Spinal cord (tissue), 10 donors: ENCODE data around the gene ARHGAP26. TPM values are rescaled to one million over a fixed set of nuclear protein-coding genes. Genes with fewer than 3 reads are reported as not detected.

Source experiments
- DNase-seq, 6 donors: peaks; one replicate each; pipeline versions ENCODE4 v3.0.0 to v3.0.0-alpha.2; 2013 to 2015; ENCODE audit warnings: low spot score in 6 of 6, low read depth in 4 of 6
- H3K27ac ChIP-seq: one replicate; pipeline ENCODE4 v1.5.1; 2013; ENCODE audit warnings: low read depth, low read length, control low read depth
- H3K27me3 ChIP-seq: one replicate; pipeline ENCODE4 v1.6.1; 2013; ENCODE audit warnings: low read length; ENCODE audit not compliant: control insufficient read depth, insufficient read depth
- H3K36me3 ChIP-seq: one replicate; pipeline ENCODE4 v1.6.1; 2013; ENCODE audit warnings: low read length; ENCODE audit not compliant: control insufficient read depth, insufficient read depth
- H3K4me1 ChIP-seq: one replicate; pipeline ENCODE4 v1.6.1; 2013; ENCODE audit warnings: low read length; ENCODE audit not compliant: control insufficient read depth, insufficient read depth
- H3K4me3 ChIP-seq: one replicate; pipeline ENCODE4 v1.5.1; 2013; ENCODE audit warnings: low read depth, low read length, control low read depth
- H3K9me3 ChIP-seq: one replicate; pipeline ENCODE4 v1.6.1; 2013; ENCODE audit warnings: low read length; ENCODE audit not compliant: control insufficient read depth, insufficient read depth
- WGBS: methylation state at CpG from one replicate; pipeline ENCODE4 v1.1.5; 2013; ENCODE audit warnings: missing lambda C conversion rate; ENCODE audit not compliant: insufficient coverage; 5-methylcytosine and 5-hydroxymethylcytosine counted together
- polyA plus RNA-seq, 2 donors: library from polyadenylated mRNA; unstranded; fragments of 120-200 nt; gene quantifications; one replicate each; pipeline ENCODE4 v1.2.1, GENCODE V29; 2013; ENCODE audit not compliant: insufficient read length in 2 of 2
- total RNA-seq, 2 donors: library from RNA; depleted of rRNA in 1 of 2; stranded (reverse); fragments of 120-200 nt in 1 of 2; fragments of >200 nt in 1 of 2; gene quantifications; one replicate each; pipeline versions ENCODE4 v1.2.3 to v1.2.4, GENCODE V29; 2013 to 2014
- donor health status: healthy.

The ARHGAP26 gene
- total and polyA plus RNA-seq, 4 donors = 21.9 to 39.7 (median 22.4) TPM

DNA sequence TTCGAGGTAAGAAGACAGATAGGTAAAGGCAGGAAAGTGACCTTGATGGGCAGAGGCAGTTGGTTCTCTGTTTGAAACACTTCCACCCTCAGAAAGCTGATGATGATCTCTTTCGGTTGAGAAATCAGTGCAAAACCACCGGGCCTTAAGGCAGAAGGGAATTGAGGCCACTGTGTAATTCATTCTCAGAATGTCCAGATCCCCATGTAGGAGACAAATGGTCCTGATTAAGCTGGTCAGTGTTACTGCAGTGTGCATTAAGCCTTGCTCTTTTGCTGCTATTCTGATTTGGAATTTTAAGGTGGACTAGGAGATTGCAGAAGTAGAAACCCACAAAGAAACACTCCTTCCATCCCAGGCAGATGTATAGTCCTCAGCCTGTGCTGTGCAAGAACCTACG lies 255.2 kb downstream of the ARHGAP26 start:
- Histone ChIP-seq H3K4me1 (peaks cover 17% of the 10 kb centered on the region), H3K36me3 (no peaks in the 10 kb centered on the region), H3K4me3 (no peak overlapping the region), H3K27me3 (no peaks in the 10 kb centered on the region), H3K9me3 (no peaks in the 10 kb centered on the region), H3K27ac (peak overlapping the region; percentile 8)
- peak in 1 of 6 donors; percentile 56 for DNase-seq
- WGBS = 32% methylated on average over 4 of the region's 4 CpGs

DNA sequence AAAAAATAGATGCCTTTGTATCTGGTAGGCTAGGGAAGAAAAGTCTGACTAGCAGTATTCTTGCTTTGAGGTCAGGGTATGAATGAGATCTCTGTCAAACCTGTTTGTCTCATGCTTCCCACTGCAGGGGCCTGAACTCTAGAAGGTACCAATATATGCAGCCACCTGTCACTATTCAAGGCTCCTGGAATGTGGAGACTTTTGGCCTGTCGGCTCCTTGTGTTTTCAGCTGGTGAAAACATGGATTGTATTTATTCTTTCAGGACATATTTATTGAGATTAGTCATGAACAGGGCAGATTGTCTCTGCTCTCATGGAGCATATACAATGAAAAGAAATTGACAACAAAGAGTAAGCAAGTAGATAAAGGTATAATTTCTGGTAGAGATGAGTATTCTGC lies 255.8 kb downstream of the ARHGAP26 start:
- no peak for DNase-seq
- Histone ChIP-seq H3K27ac (no peak overlapping the region), H3K4me3 (no peak overlapping the region), H3K27me3 (no peaks in the 10 kb centered on the region), H3K36me3 (no peaks in the 10 kb centered on the region), H3K4me1 (peaks cover 17% of the 10 kb centered on the region), H3K9me3 (no peaks in the 10 kb centered on the region)
- WGBS = 40% methylated on average over 1 of the region's 1 CpG

DNA sequence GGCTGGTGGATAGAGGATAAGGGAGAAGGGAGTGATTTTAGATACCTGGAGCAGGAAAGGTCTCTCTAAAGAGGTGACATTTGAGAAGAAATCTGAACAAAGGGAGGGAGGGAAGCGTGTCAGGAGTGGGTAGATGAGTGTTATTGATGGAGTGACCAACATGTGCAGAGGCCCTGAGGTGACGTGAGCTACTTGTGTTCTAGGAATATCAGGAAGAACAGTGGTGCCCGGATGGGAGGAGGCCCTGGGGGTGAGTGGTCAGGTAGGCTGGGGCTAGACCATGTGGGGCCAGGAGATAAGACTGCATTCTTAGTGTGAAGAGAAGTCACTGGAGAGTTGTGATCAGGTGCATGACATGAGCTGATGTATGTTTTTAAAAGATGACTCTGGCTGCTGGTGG lies 256.2 kb downstream of the ARHGAP26 start:
- no peaks in the 10 kb centered on the region for H3K36me3 ChIP-seq
- H3K4me1 ChIP-seq = peaks cover 17% of the 10 kb centered on the region
- no peak for DNase-seq
- WGBS = 94% methylated on average over 3 of the region's 3 CpGs
- no peaks in the 10 kb centered on the region for H3K9me3 ChIP-seq
- no peak overlapping the region for H3K4me3 ChIP-seq
- no peaks in the 10 kb centered on the region for H3K27me3 ChIP-seq
- no peak overlapping the region for H3K27ac ChIP-seq

DNA sequence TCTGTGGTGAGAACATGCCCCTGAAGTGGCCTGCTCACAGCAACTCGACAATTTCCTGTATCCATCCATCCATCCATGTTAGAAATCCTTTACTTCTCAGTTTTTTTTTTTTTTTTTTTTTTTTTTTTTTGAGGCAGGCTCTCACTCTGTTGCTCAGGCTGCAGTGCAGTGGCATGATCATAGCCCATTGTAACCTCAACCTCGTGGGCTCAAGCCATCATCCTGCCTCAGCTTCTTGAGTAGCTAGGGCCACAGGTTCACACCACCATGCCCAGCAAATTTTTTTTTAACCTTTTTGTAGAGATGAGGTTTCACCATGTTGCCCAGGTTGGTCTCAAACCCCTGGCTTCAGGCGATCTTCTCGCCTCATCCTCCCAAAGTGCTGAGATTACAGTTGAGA lies 259.1 kb downstream of the ARHGAP26 start:
- Histone ChIP-seq H3K36me3 (no peaks in the 10 kb centered on the region), H3K9me3 (no peaks in the 10 kb centered on the region), H3K4me1 (peaks cover 1% of the 10 kb centered on the region), H3K4me3 (no peak overlapping the region), H3K27ac (no peak overlapping the region), H3K27me3 (no peaks in the 10 kb centered on the region)
- no peak for DNase-seq
- WGBS = 100% methylated on average over 3 of the region's 4 CpGs

DNA sequence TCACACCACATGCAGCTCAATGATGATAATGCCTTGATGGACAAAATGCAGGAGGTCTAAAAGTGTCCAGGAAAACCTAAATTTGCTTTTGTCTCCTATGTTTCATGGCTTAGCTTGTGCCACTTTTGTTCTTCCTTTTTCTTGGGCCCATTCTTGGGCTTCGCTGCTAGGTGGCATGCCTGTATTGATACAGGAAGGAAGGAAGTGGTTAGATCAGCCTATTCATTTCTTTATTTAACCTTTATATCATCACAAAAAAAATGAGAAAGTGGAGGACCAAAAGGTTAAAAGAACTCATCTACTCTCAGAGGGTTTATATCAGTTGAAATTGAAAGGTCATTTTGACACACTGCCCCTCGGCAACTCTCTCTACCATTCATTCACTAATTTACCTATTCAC lies 260.2 kb downstream of the ARHGAP26 start:
- no CpG with 5 or more reads among the region's 2 CpGs for WGBS

DNA sequence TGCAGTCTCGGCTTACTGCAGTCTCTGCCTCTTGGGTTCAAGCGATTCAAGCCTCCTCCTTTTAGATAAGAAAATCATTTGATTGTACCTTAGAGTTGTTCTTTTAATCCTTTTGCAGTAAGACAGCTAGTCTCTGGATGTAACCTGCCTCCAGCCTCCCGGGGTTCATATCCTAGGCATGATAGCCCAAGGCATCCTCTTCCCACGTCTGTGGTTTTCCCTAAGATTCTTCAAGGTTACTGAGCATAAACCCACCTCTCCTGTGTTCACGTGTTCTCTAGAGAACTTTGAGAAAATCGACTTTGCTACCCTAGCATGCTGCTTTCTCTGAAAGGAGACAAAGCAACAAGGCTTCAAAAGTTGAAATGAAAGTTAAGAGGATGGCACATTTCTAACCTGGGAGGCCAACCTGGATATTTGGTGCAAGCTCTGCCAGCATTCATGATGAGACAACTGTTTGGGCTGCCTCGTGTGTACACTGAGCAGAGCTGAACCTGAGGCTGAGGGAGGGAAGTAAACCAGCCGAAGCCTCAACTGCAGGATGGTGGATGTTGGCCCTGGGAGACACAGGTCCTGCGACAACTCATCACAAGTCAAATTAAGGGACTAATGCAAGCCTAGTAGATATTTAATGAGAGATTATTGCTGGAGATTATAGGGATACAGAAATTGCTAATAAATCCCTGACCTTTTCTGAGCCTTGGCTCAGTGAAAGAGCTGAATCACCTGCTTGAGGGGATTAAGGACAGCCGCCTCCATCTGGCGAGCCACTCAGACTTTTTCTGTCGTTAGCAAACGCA lies 261.8 kb downstream of the ARHGAP26 start:
- H3K9me3 ChIP-seq = no peaks in the 10 kb centered on the region
- WGBS = 90% methylated on average over 7 of the region's 13 CpGs
- H3K27me3 ChIP-seq = no peaks in the 10 kb centered on the region
- H3K27ac ChIP-seq = no peak overlapping the region
- H3K36me3 ChIP-seq = no peaks in the 10 kb centered on the region
- no peak for DNase-seq
- no peak overlapping the region for H3K4me3 ChIP-seq
- no peaks in the 10 kb centered on the region for H3K4me1 ChIP-seq

More for the DNA sequence above, 260.2 kb downstream of the ARHGAP26 start:
- no peak overlapping the region for H3K27ac ChIP-seq
- no peaks in the 10 kb centered on the region for H3K27me3 ChIP-seq
- H3K36me3 ChIP-seq = no peaks in the 10 kb centered on the region
- no peak for DNase-seq
- no peak overlapping the region for H3K4me3 ChIP-seq
- no peaks in the 10 kb centered on the region for H3K9me3 ChIP-seq
- no peaks in the 10 kb centered on the region for H3K4me1 ChIP-seq

DNA sequence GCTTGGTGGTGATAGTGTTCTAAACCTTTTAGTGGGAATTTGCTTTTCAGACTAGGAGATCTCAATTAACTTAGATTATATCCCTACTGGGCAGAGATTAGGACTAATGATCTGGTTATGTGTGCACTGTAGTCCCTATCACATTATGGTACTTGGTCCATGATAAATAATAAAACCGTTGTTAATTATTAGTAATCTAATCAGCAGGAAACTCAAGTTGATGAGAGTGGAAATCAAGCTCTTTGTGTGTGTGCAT lies 262.3 kb downstream of the ARHGAP26 start:
- Histone ChIP-seq H3K9me3 (no peaks in the 10 kb centered on the region), H3K4me1 (no peaks in the 10 kb centered on the region), H3K27ac (no peak overlapping the region), H3K4me3 (no peak overlapping the region), H3K27me3 (no peaks in the 10 kb centered on the region), H3K36me3 (no peaks in the 10 kb centered on the region)
- DNase-seq = peak in 1 of 6 donors; percentile 59
- no CpG with 5 or more reads among the region's 1 CpG for WGBS

DNA sequence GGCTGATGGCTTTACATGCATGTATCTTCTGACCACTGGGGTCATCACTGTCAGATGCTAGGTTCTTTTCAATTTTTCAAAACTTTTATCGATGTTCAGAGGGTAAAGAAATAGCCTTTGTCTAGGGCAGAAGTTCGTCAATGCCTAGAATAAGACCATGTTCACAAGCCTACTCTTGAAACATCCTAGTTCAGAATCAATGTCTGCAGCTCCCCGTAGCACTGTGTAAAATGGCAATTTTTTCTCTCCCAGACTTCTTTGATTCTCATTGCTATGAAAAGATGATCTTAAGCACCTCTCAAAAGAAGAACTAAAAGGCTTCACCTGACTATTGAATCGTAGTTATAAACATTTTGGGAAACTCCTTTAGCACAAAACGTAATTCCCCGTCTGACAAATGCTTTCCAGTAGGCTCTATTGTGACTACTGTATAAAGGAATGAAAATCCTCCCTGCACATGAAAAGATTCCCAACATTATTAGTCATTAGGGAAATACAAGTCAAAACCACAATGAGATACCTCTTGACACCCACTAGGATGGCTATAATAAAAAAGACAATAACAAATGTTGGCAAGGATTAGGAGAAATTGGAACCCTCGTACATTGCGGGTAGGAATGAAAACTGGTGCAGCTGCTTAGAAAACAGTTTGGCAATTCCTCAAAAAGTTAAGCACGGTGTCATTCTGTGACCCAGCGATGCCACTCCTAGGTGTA lies 263.5 kb downstream of the ARHGAP26 start:
- H3K27ac ChIP-seq = no peak overlapping the region
- no peak for DNase-seq
- no peaks in the 10 kb centered on the region for H3K36me3 ChIP-seq
- no peaks in the 10 kb centered on the region for H3K27me3 ChIP-seq
- H3K4me3 ChIP-seq = no peak overlapping the region
- WGBS = 64% methylated on average over 4 of the region's 10 CpGs
- H3K9me3 ChIP-seq = no peaks in the 10 kb centered on the region
- H3K4me1 ChIP-seq = no peaks in the 10 kb centered on the region

DNA sequence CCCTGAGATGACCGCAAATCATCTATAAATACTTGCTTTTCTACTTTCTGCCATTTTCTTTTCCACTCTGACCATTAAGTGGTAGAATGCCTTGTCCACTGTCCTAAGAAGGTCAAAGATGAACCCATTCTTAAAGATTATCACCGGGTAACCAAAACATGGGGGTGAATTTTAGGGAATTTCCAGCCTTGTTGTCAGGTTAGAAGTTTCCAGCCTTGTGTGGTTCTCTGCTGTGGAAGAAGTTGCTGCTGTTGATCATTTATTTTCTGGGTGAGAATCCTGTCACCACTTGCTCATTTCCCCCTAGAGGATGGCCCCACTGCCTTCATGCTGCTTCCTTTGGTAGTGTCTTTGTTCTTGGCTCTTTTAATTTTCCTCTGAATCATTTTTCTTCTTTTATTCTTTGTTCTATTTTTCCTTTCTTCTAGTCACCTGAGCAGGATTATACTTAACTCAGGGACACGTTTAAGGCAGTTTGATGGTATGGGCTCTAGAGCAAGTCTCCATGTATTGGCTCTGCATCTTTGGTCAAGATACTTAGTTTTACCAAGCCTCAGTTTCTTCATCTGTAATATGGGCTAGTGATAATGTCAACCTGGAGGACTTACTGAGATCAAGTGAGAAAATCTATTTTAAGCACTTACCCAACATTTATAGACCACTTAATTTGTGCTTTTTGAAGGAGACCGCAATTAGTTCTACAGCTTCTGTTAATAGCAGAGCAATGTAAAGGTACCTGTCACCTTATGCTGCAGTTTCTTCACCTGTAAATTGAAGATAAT lies 266.2 kb downstream of the ARHGAP26 start:
- Histone ChIP-seq H3K36me3 (no peaks in the 10 kb centered on the region), H3K4me1 (no peaks in the 10 kb centered on the region), H3K27ac (no peak overlapping the region), H3K27me3 (no peaks in the 10 kb centered on the region), H3K4me3 (no peak overlapping the region), H3K9me3 (no peaks in the 10 kb centered on the region)
- WGBS = no CpG with 5 or more reads among the region's 4 CpGs
- no peak for DNase-seq
